RCC 7860 (cell line): Measurements from ENCODE around the gene STXBP5.

Experiments
- DNase-seq: peaks from one replicate; pipeline ENCODE4 v3.0.0-alpha.2; 2015; ENCODE audit warnings: low spot score
- FAIRE-seq: peaks from 2 replicates; lab custom pipeline; 2012; peaks lifted over from hg19 to GRCh38; lab: Jason Lieb, UNC

The STXBP5 gene

DNA sequence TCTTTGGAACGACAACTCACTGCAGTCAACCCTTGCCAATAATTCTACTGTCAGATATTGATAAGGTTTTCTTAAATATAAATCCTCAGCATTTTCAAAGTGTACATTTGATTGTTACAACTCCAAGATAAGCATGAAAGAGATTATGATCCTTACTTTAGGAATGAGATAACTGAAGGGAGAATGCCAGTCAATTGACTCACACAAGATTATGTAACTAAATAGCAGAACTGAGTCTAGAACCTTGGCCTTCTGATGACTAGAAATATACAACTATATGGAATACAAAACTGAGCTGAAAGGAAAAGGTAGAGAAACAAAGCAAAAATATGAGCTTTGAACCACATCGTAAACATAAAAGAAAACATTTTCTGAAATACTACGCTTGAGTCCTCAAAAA lies 26.9 kb upstream of the STXBP5 start:
- DNase-seq (no peak), FAIRE-seq (no peak)

DNA sequence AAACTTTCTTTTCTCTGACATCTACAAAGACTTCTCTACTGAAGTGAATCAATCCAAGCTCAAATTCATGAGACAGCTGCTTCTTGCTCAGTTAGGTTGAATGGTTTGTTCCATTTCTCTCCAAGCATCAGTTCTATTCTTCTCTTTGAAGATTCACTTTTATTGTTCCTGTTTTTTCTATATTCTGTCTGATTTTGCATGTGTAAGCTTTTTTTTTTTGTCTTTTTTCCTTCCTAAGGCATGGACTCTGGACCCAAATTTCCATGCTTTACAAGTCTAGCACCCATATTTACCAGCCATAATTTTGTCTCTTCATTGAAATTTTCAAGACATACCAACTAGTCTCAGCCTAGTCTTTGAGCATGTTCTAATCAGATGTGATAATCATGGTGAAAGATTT lies 25.9 kb upstream of the STXBP5 start:
- no peak for DNase-seq
- FAIRE-seq, result no peak

DNA sequence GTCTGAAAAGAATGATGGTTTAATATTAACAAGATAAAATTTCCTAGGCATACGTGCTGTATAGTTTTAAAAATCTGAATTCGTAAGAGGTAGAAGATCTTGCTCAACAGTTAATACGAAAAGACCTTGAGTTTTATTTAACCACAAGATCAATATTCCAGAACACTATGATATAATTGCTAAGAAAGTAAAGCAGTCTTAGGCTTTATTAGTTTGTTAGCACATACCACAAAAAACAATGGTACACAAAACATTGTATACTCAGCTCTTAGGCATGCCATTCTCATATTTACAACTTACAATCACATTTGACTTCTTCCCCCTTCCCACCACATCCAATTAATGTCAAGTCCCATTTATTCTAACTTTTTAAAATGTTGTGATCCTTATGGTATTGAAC lies 24.4 kb upstream of the STXBP5 start:
- no peak for FAIRE-seq

DNA sequence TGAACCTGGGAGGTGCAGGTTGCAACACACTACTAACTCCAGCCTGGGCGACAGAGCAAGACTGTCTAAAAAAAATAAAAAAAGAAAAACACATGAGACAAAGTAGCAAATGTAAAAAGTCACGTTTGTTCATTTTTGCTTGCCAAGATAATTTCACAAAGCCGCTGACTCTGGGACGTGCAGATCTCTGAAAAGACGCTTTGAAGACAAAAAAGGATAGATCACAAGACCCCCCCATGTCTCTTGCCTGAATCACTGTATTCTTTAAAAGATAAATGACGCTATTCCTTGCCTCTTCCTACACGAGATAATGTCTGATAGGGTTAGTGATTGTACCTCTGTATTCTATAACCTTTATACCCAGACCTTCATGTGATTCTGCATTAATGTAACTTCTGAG lies 23.3 kb upstream of the STXBP5 start:
- FAIRE-seq, result no peak

More for the DNA sequence above, 24.4 kb upstream of the STXBP5 start:
- DNase-seq, result no peak

DNA sequence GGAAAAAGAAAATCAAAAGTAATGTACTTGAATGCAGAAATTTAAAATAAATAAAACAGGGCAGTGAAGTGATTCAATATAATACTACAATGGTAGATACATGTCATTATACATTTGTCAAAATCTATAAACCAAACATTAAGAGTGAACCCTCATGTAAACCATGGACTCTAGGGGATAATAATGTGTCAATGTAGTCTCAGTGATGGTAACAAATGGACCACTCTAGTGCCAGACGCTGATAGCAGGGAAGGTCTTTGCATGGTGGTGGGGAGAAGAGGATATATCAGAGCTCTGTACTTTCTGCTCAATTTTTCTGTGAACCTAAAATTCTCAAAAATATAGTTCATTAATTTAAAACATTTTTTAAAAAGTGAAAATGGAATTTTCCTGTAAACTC lies 19.8 kb upstream of the STXBP5 start:
- FAIRE-seq (no peak), DNase-seq (no peak)

More for the DNA sequence above, 23.3 kb upstream of the STXBP5 start:
- no peak for DNase-seq

DNA sequence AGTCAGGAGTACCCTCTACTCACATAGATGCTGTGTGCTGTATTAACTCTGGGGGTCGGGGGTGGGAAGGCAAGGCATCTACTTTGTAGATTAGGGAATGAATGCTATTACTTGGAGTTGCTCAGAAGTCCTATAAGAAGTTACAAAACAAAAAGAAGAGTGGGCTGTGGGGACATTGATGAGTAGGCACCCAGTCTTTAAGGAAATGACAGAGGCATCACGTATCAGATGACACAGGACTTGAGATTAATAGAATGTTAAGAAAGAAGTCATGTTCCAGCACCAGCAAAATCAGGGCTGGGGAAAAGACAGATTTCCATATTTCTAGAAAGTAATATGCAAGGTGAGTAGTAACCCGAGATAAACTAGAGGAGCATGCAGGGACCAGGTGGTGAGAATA lies 19.0 kb upstream of the STXBP5 start:
- DNase-seq (no peak), FAIRE-seq (no peak)

DNA sequence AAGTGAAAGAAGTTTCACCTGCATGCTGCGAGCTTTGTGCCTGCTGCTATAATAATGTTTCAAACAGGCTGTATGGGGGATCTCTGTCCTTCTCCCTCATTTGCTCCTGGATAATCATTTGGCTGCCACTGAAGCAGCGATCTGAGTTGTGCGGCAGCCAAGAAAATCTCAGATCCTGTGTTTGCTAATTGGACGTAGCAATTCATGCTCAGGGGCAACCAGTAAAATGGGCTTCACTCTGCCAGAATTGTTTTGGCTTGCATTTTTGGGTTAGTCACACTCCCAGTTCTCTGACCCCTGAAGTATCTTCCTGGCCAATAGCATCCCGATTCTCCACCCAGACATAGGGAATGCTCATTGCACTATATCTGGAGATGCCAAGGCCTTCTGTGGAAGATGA lies 13.7 kb upstream of the STXBP5 start:
- no peak for FAIRE-seq
- DNase-seq, result no peak

DNA sequence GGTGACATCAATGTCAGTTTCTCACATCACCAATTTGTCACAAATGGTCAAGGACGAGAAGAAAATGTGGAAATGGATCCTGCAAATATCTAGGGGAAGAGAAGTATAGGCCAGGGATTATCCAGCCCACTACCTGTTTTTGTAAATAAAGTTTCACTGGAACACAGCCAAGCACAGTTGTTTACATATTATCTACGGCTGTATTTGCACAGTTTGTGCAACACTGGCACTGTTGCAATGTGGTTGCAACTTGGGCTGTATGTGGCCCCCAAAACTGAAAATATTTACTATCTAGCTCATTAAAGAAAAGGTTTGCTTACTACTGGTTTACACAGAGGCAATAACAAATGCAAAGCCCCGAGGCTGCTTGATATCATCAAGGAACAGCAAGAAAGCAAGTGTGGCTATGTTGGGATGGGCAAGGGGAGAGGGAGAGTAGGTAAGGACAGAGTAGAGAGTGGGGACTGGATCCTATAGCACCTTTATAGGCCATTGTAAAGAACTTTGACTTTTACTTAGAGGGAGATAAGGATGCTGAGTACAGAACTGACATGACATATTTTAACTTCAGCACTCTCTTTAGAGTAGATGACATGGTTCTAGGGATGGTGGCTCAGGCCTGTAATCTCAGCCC lies 11.8 kb upstream of the STXBP5 start:
- DNase-seq, result no peak
- no peak for FAIRE-seq

DNA sequence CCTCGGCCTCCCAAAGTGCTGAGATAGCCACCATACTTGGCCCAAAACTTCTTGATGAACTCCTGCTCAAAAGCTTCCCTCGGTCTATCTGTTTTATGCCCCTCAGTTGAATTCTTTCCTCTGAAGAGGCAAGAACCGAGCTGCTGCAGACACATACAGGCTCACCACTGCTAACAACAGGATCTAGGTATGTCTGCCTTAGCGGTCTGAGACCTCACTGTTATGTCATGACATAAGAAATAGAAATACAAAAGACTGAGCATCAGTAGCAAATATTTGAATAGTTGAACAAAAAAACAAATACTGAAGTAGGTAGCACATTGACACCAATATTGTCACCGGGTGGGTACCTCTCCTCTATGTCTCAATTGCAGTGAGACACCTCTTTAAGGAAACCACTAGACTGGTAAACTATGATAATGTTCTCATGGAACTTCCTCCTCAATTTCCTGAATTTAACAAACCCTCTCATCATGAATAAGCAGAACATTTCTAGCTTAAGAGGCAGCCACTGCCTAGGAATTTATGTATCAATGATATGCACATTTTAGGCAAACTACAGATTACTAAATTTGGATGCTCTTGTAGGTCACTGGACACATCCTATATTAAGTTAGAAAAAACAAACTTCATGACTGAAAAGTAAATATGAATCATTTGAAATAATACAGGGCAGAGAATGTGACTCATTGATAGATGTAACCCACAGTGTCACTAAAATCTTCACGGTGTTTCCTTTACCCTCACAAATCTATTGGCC lies 9.4 kb upstream of the STXBP5 start:
- DNase-seq, result no peak
- no peak for FAIRE-seq

DNA sequence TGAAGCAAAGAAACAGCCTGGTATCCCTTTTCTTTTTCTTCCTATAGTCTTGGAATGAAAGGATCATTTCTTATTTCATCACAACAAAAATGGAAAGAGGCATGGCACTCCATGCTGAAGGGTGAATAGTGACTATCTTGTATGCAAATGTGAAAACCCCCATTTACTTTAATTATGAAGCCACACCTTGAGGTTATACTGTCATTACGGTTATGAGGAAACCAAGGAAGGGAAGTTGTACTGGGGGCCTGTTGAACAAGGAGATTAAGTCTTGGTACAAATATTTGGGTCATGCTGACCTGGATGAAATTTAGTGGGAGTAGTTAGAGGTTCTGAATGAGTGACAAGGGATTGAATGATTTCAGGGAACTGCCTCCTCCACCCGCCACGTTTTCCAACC lies 8.7 kb upstream of the STXBP5 start:
- no peak for FAIRE-seq

DNA sequence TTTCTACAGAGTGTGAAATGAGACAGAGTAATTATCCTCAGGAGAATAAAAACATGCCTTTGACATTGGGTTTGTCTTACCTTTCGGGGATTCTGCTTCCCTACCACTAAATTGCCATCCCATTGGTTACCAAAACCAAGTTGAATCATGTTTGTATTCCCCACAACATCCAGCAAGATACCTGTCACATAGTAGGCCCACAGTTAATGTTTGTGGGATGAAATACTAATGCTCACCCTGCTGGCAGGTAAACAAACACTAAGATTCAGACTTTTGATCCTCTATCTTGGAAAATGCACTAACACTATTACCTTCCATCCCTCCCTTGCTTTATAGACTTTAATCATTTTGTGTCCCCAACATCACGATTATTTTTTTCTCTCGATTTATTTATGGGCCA lies 8.2 kb upstream of the STXBP5 start:
- DNase-seq, result no peak
- FAIRE-seq, result no peak

More for the DNA sequence above, 8.7 kb upstream of the STXBP5 start:
- DNase-seq, result no peak

DNA sequence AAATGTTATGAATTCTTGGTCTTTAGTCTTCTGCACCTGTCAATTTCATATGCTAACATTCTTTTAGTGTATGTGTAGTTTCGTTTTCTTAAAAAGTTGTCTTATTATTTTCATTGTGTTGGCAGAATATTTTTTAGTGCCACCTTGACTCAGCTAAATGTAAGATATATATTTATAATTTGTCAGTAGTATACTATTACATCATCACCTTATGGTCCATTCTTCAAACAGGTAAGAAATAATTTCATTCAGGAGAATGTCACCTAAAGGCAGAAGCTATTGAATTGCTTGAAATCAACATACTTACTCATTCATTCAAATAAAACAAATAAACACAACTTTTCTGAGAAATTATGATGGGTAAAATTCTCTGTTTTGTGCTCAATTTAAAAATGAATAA lies 3.5 kb upstream of the STXBP5 start:
- no peak for FAIRE-seq

DNA sequence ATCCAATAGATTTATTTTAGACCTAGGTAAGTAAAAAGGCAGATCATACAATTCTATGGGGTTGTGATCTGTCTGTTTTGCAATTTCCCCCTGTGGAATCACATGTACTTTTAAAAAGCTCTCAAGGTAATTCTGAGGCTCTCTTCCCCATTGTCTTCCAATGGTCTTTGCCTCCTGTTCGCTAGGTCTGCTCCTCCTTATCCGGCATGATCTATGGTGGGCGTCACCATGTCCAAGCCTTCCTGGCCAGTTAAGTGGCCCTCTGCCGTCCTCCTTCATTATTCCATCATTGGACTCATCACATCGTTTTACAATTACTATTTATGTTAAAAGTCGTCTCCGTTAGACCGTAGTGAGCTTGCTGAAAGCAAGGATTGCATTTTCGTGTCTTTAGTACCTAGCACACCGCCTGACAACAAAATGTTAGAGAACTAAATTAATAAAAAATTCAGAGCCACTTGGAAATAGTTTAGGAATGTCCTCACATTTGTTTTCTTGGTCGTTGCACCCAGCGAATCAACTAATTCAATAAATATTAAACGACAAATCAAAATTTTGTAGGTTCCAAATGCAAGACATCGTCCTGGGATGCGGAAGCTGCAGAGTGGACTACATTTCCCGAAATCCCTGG lies 2.2 kb upstream of the STXBP5 start:
- no peak for FAIRE-seq

More for the DNA sequence above, 3.5 kb upstream of the STXBP5 start:
- DNase-seq, result no peak

DNA sequence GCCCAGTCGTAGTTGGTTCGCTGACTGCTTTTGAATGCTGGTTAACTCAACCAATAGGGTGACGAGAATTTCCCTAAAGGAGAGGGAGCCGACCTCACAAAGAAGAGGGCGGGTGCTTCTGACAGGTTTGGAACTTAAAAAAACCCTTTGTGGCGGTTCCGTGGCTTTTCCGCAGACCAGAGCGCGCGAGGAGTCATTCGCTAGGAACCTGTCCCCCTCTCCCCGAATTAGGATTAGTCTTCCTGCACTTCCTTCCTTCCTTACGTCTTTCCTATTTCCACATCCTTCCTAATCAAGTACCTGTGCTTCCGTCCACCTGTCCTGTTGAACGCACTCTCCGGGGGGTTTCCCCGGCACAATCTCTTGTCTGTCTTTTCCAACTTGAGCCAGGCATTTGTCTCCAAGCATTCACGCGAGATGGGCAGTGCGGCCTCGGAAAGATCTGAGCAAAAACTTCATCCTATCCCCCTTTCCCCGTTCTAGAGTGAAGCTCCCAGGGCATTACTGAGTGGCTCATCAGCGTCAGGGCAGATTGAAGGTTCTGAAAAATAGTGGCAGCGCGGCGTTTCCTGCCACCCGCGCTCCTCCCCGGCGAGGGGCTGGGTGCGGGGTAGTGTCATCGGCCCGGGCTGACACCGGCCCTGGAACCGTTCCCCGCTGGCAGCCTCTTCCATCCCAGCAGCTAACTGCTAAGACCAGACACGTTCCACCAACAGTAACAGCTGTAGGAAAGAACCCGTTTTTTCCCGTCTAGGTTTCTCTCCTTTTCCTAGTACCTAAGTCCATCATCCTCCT lies 1.5 kb upstream of the STXBP5 start:
- peak; percentile 84 for FAIRE-seq

More for the DNA sequence above, 2.2 kb upstream of the STXBP5 start:
- DNase-seq, result peak; percentile 21

DNA sequence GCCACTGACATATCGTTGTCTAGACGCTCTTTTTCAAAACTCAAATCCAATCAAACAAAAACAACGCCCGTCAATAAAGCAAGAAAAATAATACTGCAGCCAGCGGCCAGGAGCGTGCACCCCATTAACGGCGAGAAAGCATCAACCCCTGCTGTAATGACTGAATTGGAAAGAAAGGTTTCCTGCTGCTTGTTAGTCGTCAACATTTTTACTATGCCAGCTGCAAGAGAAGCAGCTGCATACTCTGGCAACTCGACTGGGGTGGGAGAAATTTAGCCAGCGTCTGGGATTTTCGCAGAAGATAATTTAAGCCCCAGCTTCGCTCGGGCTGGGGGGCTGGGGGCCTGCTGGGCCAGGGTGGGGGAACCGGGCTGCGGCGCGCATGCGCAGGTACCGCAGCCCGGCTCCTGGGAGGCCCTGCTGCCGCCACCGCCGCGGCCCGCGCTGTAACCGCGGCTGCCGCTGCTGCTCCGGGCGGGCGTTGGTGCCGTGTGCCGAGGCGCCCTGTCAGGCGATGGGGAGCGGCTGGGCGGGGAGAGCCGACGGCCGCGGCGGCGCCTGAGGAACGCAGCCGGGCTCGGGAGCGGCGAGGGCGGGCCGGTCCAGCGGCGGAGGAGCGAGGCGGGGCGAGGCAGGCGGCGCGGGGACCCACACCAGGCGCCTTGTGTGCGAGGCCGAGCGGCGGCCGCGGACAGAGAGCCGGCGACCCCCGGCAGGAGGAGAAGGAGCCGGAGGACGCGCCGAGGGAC lies 732 bp upstream of the STXBP5 start:
- DNase-seq, result peak; percentile 43
- no peak for FAIRE-seq

More for the DNA sequence above, 1.5 kb upstream of the STXBP5 start:
- peak; percentile 87 for DNase-seq

DNA sequence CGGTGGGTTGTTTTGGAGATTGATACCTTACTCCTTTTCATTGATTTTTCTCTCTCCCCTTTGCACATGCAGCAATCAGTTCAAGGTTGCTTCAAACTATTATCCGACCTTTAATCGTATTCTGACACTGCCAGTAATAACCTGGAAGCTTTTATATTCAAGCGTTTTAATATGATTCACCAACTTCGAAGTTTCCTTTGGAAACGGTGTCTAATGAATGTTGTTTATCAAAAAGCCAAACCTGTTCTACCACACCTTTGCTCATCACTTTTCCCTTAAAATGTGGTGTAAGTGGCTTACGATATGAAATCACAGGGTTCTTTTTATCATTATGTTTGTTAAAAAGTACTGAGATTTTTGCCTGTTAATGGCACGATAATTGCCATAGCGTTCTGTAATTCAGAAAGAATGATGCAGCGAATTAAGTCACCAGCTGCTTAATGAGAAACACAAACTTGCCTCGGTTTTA lies 660 bp downstream of the STXBP5 start:
- no peak for DNase-seq
- FAIRE-seq, result no peak

DNA sequence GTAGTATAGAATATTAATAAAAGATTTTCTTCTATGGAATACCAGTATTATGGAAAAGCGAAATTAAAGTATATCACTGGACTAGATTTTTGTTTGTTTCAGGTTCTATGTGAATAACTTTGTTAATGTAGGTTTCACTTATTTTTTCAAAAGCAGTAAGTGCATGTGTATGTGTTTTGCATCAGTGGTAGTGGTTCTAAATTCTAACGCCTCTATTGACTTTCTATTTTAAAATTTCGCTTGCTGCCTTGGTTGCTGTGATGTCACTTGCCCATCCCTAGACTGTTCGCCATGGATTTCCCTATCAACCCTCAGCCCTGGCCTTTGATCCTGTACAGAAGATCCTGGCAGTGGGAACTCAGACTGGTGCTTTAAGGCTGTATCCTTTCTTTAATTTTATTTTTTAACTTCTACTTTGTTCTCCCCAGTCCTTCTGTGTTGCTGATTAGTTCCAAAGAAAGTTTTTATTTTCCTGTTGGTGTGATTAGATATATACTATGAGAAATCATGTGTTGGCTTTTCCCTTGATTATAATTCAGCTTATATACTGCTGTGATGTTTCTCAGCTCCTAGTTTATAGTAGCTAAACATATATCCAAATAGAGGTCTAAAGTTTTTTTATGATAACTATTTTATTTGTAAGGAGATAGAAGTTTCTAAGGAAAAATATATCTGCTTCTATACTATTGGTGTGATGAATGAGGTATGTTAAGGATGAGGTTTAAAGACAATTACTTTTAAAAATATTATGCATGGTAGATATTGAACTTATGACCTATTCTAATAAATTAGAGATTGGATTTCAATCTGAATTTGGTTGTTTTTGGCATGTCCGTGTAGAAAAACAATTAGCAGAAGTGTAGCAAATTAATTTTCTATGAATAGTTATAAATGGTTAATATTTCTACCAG lies 1.7 kb downstream of the STXBP5 start:
- FAIRE-seq (no peak), DNase-seq (peak; percentile 19)

DNA sequence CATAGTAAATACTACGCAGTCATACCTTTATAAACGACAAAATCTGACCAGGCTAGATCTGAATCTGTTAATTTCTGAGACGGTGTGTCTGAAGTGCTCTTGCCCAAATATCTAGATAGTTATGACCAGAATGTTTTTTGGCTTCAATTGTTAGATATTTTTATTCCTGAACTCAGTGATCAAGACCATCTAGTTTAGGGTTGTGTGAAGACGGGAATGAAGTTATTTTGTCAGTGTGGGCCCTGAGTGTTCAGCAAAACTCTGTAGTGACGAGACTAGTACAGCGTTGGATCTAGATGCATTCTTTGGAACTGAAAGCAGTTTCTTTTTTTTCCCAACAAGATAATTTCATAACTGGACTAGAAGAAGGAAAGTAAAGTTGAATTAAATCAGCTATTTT lies 3.1 kb downstream of the STXBP5 start:
- no peak for FAIRE-seq

More for the DNA sequence above, 3.1 kb downstream of the STXBP5 start:
- no peak for DNase-seq
